ENCODE measurements around the gene RFC3. TPM values are rescaled to one million over a fixed set of nuclear protein-coding genes. Genes with fewer than 3 reads are reported as not detected.
A peak's percentile ranks its signal among the peaks of the same experiment; 100 is the strongest.
"Not testable (repeated sequence)": the region's sequence is repeated elsewhere in the genome, so short reads cannot be mapped to it uniquely, and the experiment has no call there.

RFC3 gene
- total and polyA plus RNA-seq, 2 donors (not counting 1 experiment from before 2014, with no cell fraction given) = 3.1 to 13.4 TPM

- H3K4me3 ChIP-seq (replicated peaks in 1 of 4; ENCODE audit: control extremely low read depth in 1 of 4, insufficient read depth in 1 of 4, low read depth in 3 of 4, low read length in 4 of 4) = no peak overlapping the region
- TF ChIP-seq EZH2 (IDR thresholded peaks at IDR 0.05; ENCODE audit: low read length, missing control alignments) (no peak), CTCF (conservative IDR thresholded peaks at IDR 0.05 in 1 of 2, IDR thresholded peaks at IDR 0.05 in 1 of 2; ENCODE audit: low read depth in 1 of 2, low read length in 2 of 2) (no peak)
- no peak for DNase-seq (ENCODE audit: low read depth in 2 of 2)
Measured at GRCh38 chr13:33806470-33807248, 11.3 kb upstream of the RFC3 start.

GRCh38 chr13:33812829-33813228 is 5.1 kb upstream of the RFC3 start:
- not testable (repeated sequence) for H3K9ac ChIP-seq (ENCODE audit: insufficient read depth, low read length); H3K79me2 ChIP-seq (ENCODE audit: control insufficient read depth, insufficient read depth, low read length); H3K27me3 ChIP-seq (ENCODE audit: control insufficient read depth, insufficient read depth, low read length); H3K4me1 ChIP-seq (ENCODE audit: control insufficient read depth, extremely low read depth, insufficient read depth, low read length); H4K20me1 ChIP-seq (ENCODE audit: control insufficient read depth, extremely low read depth, insufficient read depth, low read length); H3K4me2 ChIP-seq (ENCODE audit: extremely low read depth, insufficient read depth, low read length); H3K36me3 ChIP-seq (ENCODE audit: control insufficient read depth, insufficient read depth, low read length); DNase-seq (ENCODE audit: low read depth in 2 of 2); H2AFZ ChIP-seq (ENCODE audit: low read length); H3K4me3 ChIP-seq (replicated peaks in 1 of 4; ENCODE audit: control extremely low read depth in 1 of 4, insufficient read depth in 1 of 4, low read depth in 3 of 4, low read length in 4 of 4); H3K9me3 ChIP-seq (ENCODE audit: control insufficient read depth, insufficient read depth, low read depth, low read length); H3K27ac ChIP-seq (ENCODE audit: insufficient read depth, low read length)

More at GRCh38 chr13:33806470-33807248, 11.3 kb upstream of the RFC3 start:
- Histone ChIP-seq H3K36me3 (ENCODE audit: control insufficient read depth, insufficient read depth, low read length) (no peaks in the 10 kb centered on the region), H3K9me3 (ENCODE audit: control insufficient read depth, insufficient read depth, low read depth, low read length) (no peaks in the 10 kb centered on the region), H2AFZ (ENCODE audit: low read length) (no peak overlapping the region), H3K27ac (ENCODE audit: insufficient read depth, low read length) (no peak overlapping the region), H4K20me1 (ENCODE audit: control insufficient read depth, extremely low read depth, insufficient read depth, low read length) (no peaks in the 10 kb centered on the region), H3K9ac (ENCODE audit: insufficient read depth, low read length) (no peak overlapping the region), H3K79me2 (ENCODE audit: control insufficient read depth, insufficient read depth, low read length) (no peaks in the 10 kb centered on the region), H3K27me3 (ENCODE audit: control insufficient read depth, insufficient read depth, low read length) (peaks cover 5% of the 10 kb centered on the region), H3K4me2 (ENCODE audit: extremely low read depth, insufficient read depth, low read length) (no peak overlapping the region), H3K4me1 (ENCODE audit: control insufficient read depth, extremely low read depth, insufficient read depth, low read length) (no peaks in the 10 kb centered on the region)

- Histone ChIP-seq H3K79me2 (ENCODE audit: control insufficient read depth, insufficient read depth, low read length) (peaks cover 16% of the 10 kb centered on the region), H2AFZ (ENCODE audit: low read length) (peak overlapping the region; percentile 35), H3K4me1 (ENCODE audit: control insufficient read depth, extremely low read depth, insufficient read depth, low read length) (no peaks in the 10 kb centered on the region), H3K4me2 (ENCODE audit: extremely low read depth, insufficient read depth, low read length) (no peak overlapping the region), H4K20me1 (ENCODE audit: control insufficient read depth, extremely low read depth, insufficient read depth, low read length) (no peaks in the 10 kb centered on the region), H3K27me3 (ENCODE audit: control insufficient read depth, insufficient read depth, low read length) (no peaks in the 10 kb centered on the region), H3K9me3 (ENCODE audit: control insufficient read depth, insufficient read depth, low read depth, low read length) (no peaks in the 10 kb centered on the region), H3K9ac (ENCODE audit: insufficient read depth, low read length) (no peak overlapping the region), H3K4me3 (replicated peaks in 1 of 4; ENCODE audit: control extremely low read depth in 1 of 4, insufficient read depth in 1 of 4, low read depth in 3 of 4, low read length in 4 of 4) (no peak overlapping the region), H3K36me3 (ENCODE audit: control insufficient read depth, insufficient read depth, low read length) (no peaks in the 10 kb centered on the region), H3K27ac (ENCODE audit: insufficient read depth, low read length) (no peak overlapping the region)
- TF ChIP-seq CTCF (conservative IDR thresholded peaks at IDR 0.05 in 1 of 2, IDR thresholded peaks at IDR 0.05 in 1 of 2; ENCODE audit: low read depth in 1 of 2, low read length in 2 of 2) = no peak
- TF ChIP-seq EZH2 (IDR thresholded peaks at IDR 0.05; ENCODE audit: low read length, missing control alignments) = no peak
- DNase-seq (ENCODE audit: low read depth in 2 of 2) = no peak
Measured at GRCh38 chr13:33815011-33815550, 2.9 kb upstream of the RFC3 start.

Measured in fibroblast of lung (primary cell).